HEK293T (cell line): ENCODE results near the gene MVD.

Source experiments
- BHLHE40 ChIP-seq: fragments of 450-650 bp; IDR thresholded peaks from 2 replicates; pipeline ENCODE4 v1.6.1; 2016; ENCODE audit warnings: mild to moderate bottlenecking, moderate library complexity, borderline replicate concordance
- ELF4 ChIP-seq: fragments of 450-650 bp; IDR thresholded peaks from 2 replicates; pipeline ENCODE4 v1.6.1; 2017; ENCODE audit warnings: antibody characterized with exemption
- FOXK2 ChIP-seq: fragments of 450-650 bp; IDR thresholded peaks from 2 replicates; pipeline ENCODE4 v1.6.1; 2016; ENCODE audit warnings: mild to moderate bottlenecking
- FOXM1 ChIP-seq: fragments of 450-650 bp; IDR thresholded peaks from 2 replicates; pipeline ENCODE4 v1.6.1; 2017; ENCODE audit warnings: mild to moderate bottlenecking, borderline replicate concordance
- HDGF ChIP-seq: fragments of 450-650 bp; IDR thresholded peaks from 2 replicates; pipeline ENCODE4 v1.6.1; 2017; ENCODE audit warnings: antibody characterized with exemption, borderline replicate concordance
- LEF1 ChIP-seq: fragments of 450-650 bp; IDR thresholded peaks from 2 replicates; pipeline ENCODE4 v1.6.1; 2017; ENCODE audit warnings: mild to moderate bottlenecking, borderline replicate concordance
- NFRKB ChIP-seq: fragments of 450-650 bp; IDR thresholded peaks from 2 replicates; pipeline ENCODE4 v1.6.1; 2016; ENCODE audit warnings: mild to moderate bottlenecking, moderate library complexity
- SP1 ChIP-seq: fragments of 450-650 bp; IDR thresholded peaks from 2 replicates; pipeline ENCODE4 v1.6.1; 2017
- SUZ12 ChIP-seq: fragments of 450-650 bp; IDR thresholded peaks from 2 replicates; pipeline ENCODE4 v1.6.1; 2016; ENCODE audit warnings: mild to moderate bottlenecking
- TARDBP ChIP-seq: fragments of 450-650 bp; IDR thresholded peaks from 2 replicates; pipeline ENCODE4 v1.6.1; 2016
- ZNF384 ChIP-seq: fragments of 450-650 bp; IDR thresholded peaks from 2 replicates; pipeline ENCODE4 v1.6.1; 2016

GRCh38 chr16:88681084-88681680 is 18.3 kb upstream of the MVD start:
- TF ChIP-seq FOXM1, result no peak
- no peak for TF ChIP-seq FOXK2
- no peak for TF ChIP-seq SUZ12
- no peak for TF ChIP-seq LEF1
- TF ChIP-seq BHLHE40, result no peak
- no peak for TF ChIP-seq ZNF384
- TF ChIP-seq HDGF, result no peak
- no peak for TF ChIP-seq SP1
- no peak for TF ChIP-seq NFRKB
- TF ChIP-seq TARDBP, result no peak
- no peak for TF ChIP-seq ELF4
